ENCODE measurements around the gene SENP8. TPM values are rescaled to one million over a fixed set of nuclear protein-coding genes. Genes with fewer than 3 reads are reported as not detected.
"Not testable (repeated sequence)": the region's sequence is repeated elsewhere in the genome, so short reads cannot be mapped to it uniquely, and the experiment has no call there.

SENP8 gene
- polyA plus RNA-seq, 4 donors: 0.81 to 3.9 (median 1.4) TPM

GRCh38 chr15:72171978-72172377, 53.8 kb downstream of the SENP8 start:
- H3K36me3 ChIP-seq (ENCODE audit: control insufficient read depth in 3 of 3, insufficient read depth in 2 of 3, low read depth in 1 of 3, low read length in 3 of 3); DNase-seq; H3K4me3 ChIP-seq (ENCODE audit: low read depth in 1 of 3, low read length in 3 of 3); H3K9me3 ChIP-seq (ENCODE audit: control insufficient read depth in 2 of 2, insufficient read depth in 1 of 2, low read depth in 1 of 2, low read length in 1 of 2); FAIRE-seq; H3K27ac ChIP-seq (ENCODE audit: low read depth in 1 of 3, low read length in 2 of 3); H3K27me3 ChIP-seq (ENCODE audit: control insufficient read depth in 3 of 3, insufficient read depth in 3 of 3, low read length in 3 of 3): not testable (repeated sequence)
- WGBS, 3 donors: 85 to 88% (median 85%) methylated on average over 10 of the region's 10 CpGs
- peaks cover 0 to 31% (median 5%) of the 10 kb centered on the region in 3 donors for H3K4me1 ChIP-seq (ENCODE audit: control insufficient read depth in 3 of 3, insufficient read depth in 2 of 3, low read depth in 1 of 3, low read length in 2 of 3)

- no peaks in the 10 kb centered on the region for H3K36me3 ChIP-seq (ENCODE audit: control insufficient read depth in 3 of 3, insufficient read depth in 2 of 3, low read depth in 1 of 3, low read length in 3 of 3)
- no peak overlapping the region for H3K27ac ChIP-seq (ENCODE audit: low read depth in 1 of 3, low read length in 2 of 3)
- WGBS, 3 donors: 86 to 90% (median 86%) methylated on average over 5 of the region's 5 CpGs
- H3K4me1 ChIP-seq (ENCODE audit: control insufficient read depth in 3 of 3, insufficient read depth in 2 of 3, low read depth in 1 of 3, low read length in 2 of 3): peaks cover 0 to 31% (median 5%) of the 10 kb centered on the region in 3 donors
- peaks cover 0 to 2% (median 0%) of the 10 kb centered on the region in 3 donors for H3K27me3 ChIP-seq (ENCODE audit: control insufficient read depth in 3 of 3, insufficient read depth in 3 of 3, low read length in 3 of 3)
- DNase-seq (no peak), FAIRE-seq (no peak)
- no peak overlapping the region for H3K4me3 ChIP-seq (ENCODE audit: low read depth in 1 of 3, low read length in 3 of 3)
- H3K9me3 ChIP-seq (ENCODE audit: control insufficient read depth in 2 of 2, insufficient read depth in 1 of 2, low read depth in 1 of 2, low read length in 1 of 2): no peaks in the 10 kb centered on the region
Observed at GRCh38 chr15:72172796-72173195, 54.6 kb downstream of the SENP8 start.

GRCh38 chr15:72173401-72173800, 55.2 kb downstream of the SENP8 start:
- Histone ChIP-seq H3K27me3 (ENCODE audit: control insufficient read depth in 3 of 3, insufficient read depth in 3 of 3, low read length in 3 of 3) (peaks cover 0 to 2% (median 0%) of the 10 kb centered on the region in 3 donors), H3K4me1 (ENCODE audit: control insufficient read depth in 3 of 3, insufficient read depth in 2 of 3, low read depth in 1 of 3, low read length in 2 of 3) (peaks cover 0 to 25% (median 0%) of the 10 kb centered on the region in 3 donors), H3K36me3 (ENCODE audit: control insufficient read depth in 3 of 3, insufficient read depth in 2 of 3, low read depth in 1 of 3, low read length in 3 of 3) (no peaks in the 10 kb centered on the region), H3K4me3 (ENCODE audit: low read depth in 1 of 3, low read length in 3 of 3) (no peak overlapping the region), H3K9me3 (ENCODE audit: control insufficient read depth in 2 of 2, insufficient read depth in 1 of 2, low read depth in 1 of 2, low read length in 1 of 2) (no peaks in the 10 kb centered on the region), H3K27ac (ENCODE audit: low read depth in 1 of 3, low read length in 2 of 3) (no peak overlapping the region)
- FAIRE-seq: no peak
- WGBS, 3 donors: 90 to 95% (median 90%) methylated on average over 6 of the region's 6 CpGs
- no peak for DNase-seq

- Histone ChIP-seq H3K4me1 (ENCODE audit: control insufficient read depth in 3 of 3, insufficient read depth in 2 of 3, low read depth in 1 of 3, low read length in 2 of 3) (peaks cover 0 to 19% (median 0%) of the 10 kb centered on the region in 3 donors), H3K27ac (ENCODE audit: low read depth in 1 of 3, low read length in 2 of 3) (no peak overlapping the region), H3K36me3 (ENCODE audit: control insufficient read depth in 3 of 3, insufficient read depth in 2 of 3, low read depth in 1 of 3, low read length in 3 of 3) (no peaks in the 10 kb centered on the region), H3K27me3 (ENCODE audit: control insufficient read depth in 3 of 3, insufficient read depth in 3 of 3, low read length in 3 of 3) (peaks cover 0 to 2% (median 0%) of the 10 kb centered on the region in 3 donors), H3K4me3 (ENCODE audit: low read depth in 1 of 3, low read length in 3 of 3) (no peak overlapping the region), H3K9me3 (ENCODE audit: control insufficient read depth in 2 of 2, insufficient read depth in 1 of 2, low read depth in 1 of 2, low read length in 1 of 2) (no peaks in the 10 kb centered on the region)
- DNase-seq: no peak
- 85 to 91% (median 86%) methylated on average over 12 of the region's 12 CpGs for WGBS, 3 donors
- FAIRE-seq: no peak
Observed at GRCh38 chr15:72173864-72174550, 55.8 kb downstream of the SENP8 start.

- no peak overlapping the region for H3K27ac ChIP-seq (ENCODE audit: low read depth in 1 of 3, low read length in 2 of 3)
- DNase-seq (no peak), FAIRE-seq (no peak)
- peaks cover 0 to 2% (median 0%) of the 10 kb centered on the region in 3 donors for H3K27me3 ChIP-seq (ENCODE audit: control insufficient read depth in 3 of 3, insufficient read depth in 3 of 3, low read length in 3 of 3)
- H3K4me3 ChIP-seq (ENCODE audit: low read depth in 1 of 3, low read length in 3 of 3): no peak overlapping the region
- H3K9me3 ChIP-seq (ENCODE audit: control insufficient read depth in 2 of 2, insufficient read depth in 1 of 2, low read depth in 1 of 2, low read length in 1 of 2): no peaks in the 10 kb centered on the region
- H3K4me1 ChIP-seq (ENCODE audit: control insufficient read depth in 3 of 3, insufficient read depth in 2 of 3, low read depth in 1 of 3, low read length in 2 of 3): peaks cover 0 to 13% (median 0%) of the 10 kb centered on the region in 3 donors
- 55 to 68% (median 64%) methylated on average over 5 of the region's 5 CpGs for WGBS, 3 donors
- no peaks in the 10 kb centered on the region for H3K36me3 ChIP-seq (ENCODE audit: control insufficient read depth in 3 of 3, insufficient read depth in 2 of 3, low read depth in 1 of 3, low read length in 3 of 3)
Observed at GRCh38 chr15:72174551-72175165, 56.5 kb downstream of the SENP8 start.

GRCh38 chr15:72175186-72176044, 57.2 kb downstream of the SENP8 start:
- H3K27me3 ChIP-seq (ENCODE audit: control insufficient read depth in 3 of 3, insufficient read depth in 3 of 3, low read length in 3 of 3): peaks cover 0 to 2% (median 0%) of the 10 kb centered on the region in 3 donors
- H3K4me1 ChIP-seq (ENCODE audit: control insufficient read depth in 3 of 3, insufficient read depth in 2 of 3, low read depth in 1 of 3, low read length in 2 of 3): peaks cover 0 to 6% (median 0%) of the 10 kb centered on the region in 3 donors
- FAIRE-seq (no peak), DNase-seq (no peak)
- WGBS, 3 donors: 87 to 90% (median 87%) methylated on average over 15 of the region's 15 CpGs
- no peak overlapping the region for H3K4me3 ChIP-seq (ENCODE audit: low read depth in 1 of 3, low read length in 3 of 3)
- H3K36me3 ChIP-seq (ENCODE audit: control insufficient read depth in 3 of 3, insufficient read depth in 2 of 3, low read depth in 1 of 3, low read length in 3 of 3): no peaks in the 10 kb centered on the region
- no peak overlapping the region for H3K27ac ChIP-seq (ENCODE audit: low read depth in 1 of 3, low read length in 2 of 3)
- no peaks in the 10 kb centered on the region for H3K9me3 ChIP-seq (ENCODE audit: control insufficient read depth in 2 of 2, insufficient read depth in 1 of 2, low read depth in 1 of 2, low read length in 1 of 2)

GRCh38 chr15:72176159-72176558, 58.0 kb downstream of the SENP8 start:
- DNase-seq (no peak), FAIRE-seq (no peak)
- H3K36me3 ChIP-seq (ENCODE audit: control insufficient read depth in 3 of 3, insufficient read depth in 2 of 3, low read depth in 1 of 3, low read length in 3 of 3): no peaks in the 10 kb centered on the region
- 78 to 88% (median 84%) methylated on average over 6 of the region's 6 CpGs for WGBS, 3 donors
- H3K4me3 ChIP-seq (ENCODE audit: low read depth in 1 of 3, low read length in 3 of 3): no peak overlapping the region
- H3K27me3 ChIP-seq (ENCODE audit: control insufficient read depth in 3 of 3, insufficient read depth in 3 of 3, low read length in 3 of 3): peaks cover 0 to 2% (median 0%) of the 10 kb centered on the region in 3 donors
- H3K4me1 ChIP-seq (ENCODE audit: control insufficient read depth in 3 of 3, insufficient read depth in 2 of 3, low read depth in 1 of 3, low read length in 2 of 3): no peaks in the 10 kb centered on the region
- H3K9me3 ChIP-seq (ENCODE audit: control insufficient read depth in 2 of 2, insufficient read depth in 1 of 2, low read depth in 1 of 2, low read length in 1 of 2): no peaks in the 10 kb centered on the region
- H3K27ac ChIP-seq (ENCODE audit: low read depth in 1 of 3, low read length in 2 of 3): no peak overlapping the region

GRCh38 chr15:72176743-72177142, 58.5 kb downstream of the SENP8 start:
- WGBS, 3 donors: 90 to 95% (median 95%) methylated on average over 3 of the region's 3 CpGs
- no peak for FAIRE-seq
- no peaks in the 10 kb centered on the region for H3K9me3 ChIP-seq (ENCODE audit: control insufficient read depth in 2 of 2, insufficient read depth in 1 of 2, low read depth in 1 of 2, low read length in 1 of 2)
- no peak overlapping the region for H3K4me3 ChIP-seq (ENCODE audit: low read depth in 1 of 3, low read length in 3 of 3)
- no peak overlapping the region for H3K27ac ChIP-seq (ENCODE audit: low read depth in 1 of 3, low read length in 2 of 3)
- H3K27me3 ChIP-seq (ENCODE audit: control insufficient read depth in 3 of 3, insufficient read depth in 3 of 3, low read length in 3 of 3): peaks cover 0 to 2% (median 0%) of the 10 kb centered on the region in 3 donors
- H3K4me1 ChIP-seq (ENCODE audit: control insufficient read depth in 3 of 3, insufficient read depth in 2 of 3, low read depth in 1 of 3, low read length in 2 of 3): no peaks in the 10 kb centered on the region
- no peaks in the 10 kb centered on the region for H3K36me3 ChIP-seq (ENCODE audit: control insufficient read depth in 3 of 3, insufficient read depth in 2 of 3, low read depth in 1 of 3, low read length in 3 of 3)
- no peak for DNase-seq

Measured in small intestine (tissue), 7 donors.